GM13976 (cell line): Measurements from ENCODE around the gene VOPP1.

Experiments
- DNase-seq: peaks from one replicate; pipeline ENCODE4 v3.0.0; 2012; ENCODE audit warnings: low spot score
- in situ Hi-C: fragments of 300-500 bp; cut with MboI; formaldehyde crosslinking; loops from one replicate; pipeline ENCODE4 v1.12.0; 2022; ENCODE audit warnings: low sequenced_read_pairs, mixed read lengths, inconsistent platforms; ENCODE audit not compliant: unreplicated experiment
- TF ChIP-seq, protein P1 (sequence below): IDR thresholded peaks from 2 replicates; pipeline ENCODE4 v1.5.1; 2012; ENCODE audit warnings: borderline replicate concordance, mild to moderate bottlenecking; ENCODE audit not compliant: insufficient read depth; ENCODE audit errors: extremely low read depth, missing control alignments, control extremely low read depth

VOPP1 gene

GRCh38 chr7:55549457-55549856, 22.8 kb downstream of the VOPP1 start:
- in situ Hi-C loops: loop anchor here (25.0 kb wide), 1 partner anchor 262 kb away; no protein-coding TSS in a partner anchor
- no peak for DNase-seq
- TF ChIP-seq, protein P1, sequence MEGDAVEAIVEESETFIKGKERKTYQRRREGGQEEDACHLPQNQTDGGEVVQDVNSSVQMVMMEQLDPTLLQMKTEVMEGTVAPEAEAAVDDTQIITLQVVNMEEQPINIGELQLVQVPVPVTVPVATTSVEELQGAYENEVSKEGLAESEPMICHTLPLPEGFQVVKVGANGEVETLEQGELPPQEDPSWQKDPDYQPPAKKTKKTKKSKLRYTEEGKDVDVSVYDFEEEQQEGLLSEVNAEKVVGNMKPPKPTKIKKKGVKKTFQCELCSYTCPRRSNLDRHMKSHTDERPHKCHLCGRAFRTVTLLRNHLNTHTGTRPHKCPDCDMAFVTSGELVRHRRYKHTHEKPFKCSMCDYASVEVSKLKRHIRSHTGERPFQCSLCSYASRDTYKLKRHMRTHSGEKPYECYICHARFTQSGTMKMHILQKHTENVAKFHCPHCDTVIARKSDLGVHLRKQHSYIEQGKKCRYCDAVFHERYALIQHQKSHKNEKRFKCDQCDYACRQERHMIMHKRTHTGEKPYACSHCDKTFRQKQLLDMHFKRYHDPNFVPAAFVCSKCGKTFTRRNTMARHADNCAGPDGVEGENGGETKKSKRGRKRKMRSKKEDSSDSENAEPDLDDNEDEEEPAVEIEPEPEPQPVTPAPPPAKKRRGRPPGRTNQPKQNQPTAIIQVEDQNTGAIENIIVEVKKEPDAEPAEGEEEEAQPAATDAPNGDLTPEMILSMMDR: no peak

DNA sequence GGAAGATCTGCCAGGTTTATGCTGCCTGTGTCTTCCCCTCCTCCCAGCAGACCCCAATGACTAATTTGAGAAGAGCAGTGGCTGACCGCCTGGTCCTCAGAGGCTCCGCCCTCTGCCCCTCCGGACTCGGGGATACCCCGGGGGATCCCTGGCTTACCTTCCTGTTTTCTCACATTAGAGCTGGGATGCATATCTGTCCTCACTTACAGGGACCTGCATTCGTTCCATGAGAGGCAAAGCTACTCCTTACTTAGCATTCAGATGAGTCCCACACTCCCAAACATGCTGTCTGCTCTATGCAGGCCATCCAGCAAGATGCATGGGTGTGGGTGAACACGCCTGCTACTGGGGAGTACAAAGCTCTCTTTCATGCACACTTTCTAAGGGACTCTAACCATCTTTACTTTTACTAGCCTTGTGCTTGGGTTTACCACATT, 24.0 kb downstream of the VOPP1 start:
- in situ Hi-C loops: loop anchor here (25.0 kb wide), 1 partner anchor 261 kb away; no protein-coding TSS in a partner anchor
- TF ChIP-seq, protein P1: no peak
- DNase-seq: peak; percentile 57

- no peak for DNase-seq
Measured at GRCh38 chr7:55546814-55547213, 25.5 kb downstream of the VOPP1 start.

DNA sequence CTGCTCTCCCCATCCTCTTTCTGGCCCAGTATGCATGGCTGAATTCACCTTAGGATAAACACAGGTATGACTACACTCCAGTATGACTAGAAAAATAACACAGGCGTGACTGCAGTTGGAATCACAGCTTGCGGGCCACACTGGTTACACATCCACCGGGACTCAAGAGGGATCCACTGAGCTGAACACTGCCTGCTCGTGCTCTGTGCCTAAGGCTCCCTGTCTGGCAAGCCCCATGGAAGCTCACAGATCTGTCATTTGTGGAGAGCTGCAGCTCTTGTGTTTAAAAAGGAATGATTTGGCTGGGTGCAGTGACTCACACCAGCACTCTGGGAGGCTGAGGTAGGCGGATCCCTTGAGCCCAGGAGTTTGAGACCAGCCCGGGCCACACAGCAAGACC, 26.8 kb downstream of the VOPP1 start:
- TF ChIP-seq, protein P1: no peak
- DNase-seq: no peak
- in situ Hi-C loops: loop anchor here (25.0 kb wide), 1 partner anchor 258 kb away; no protein-coding TSS in a partner anchor

More at GRCh38 chr7:55546814-55547213, 25.5 kb downstream of the VOPP1 start:
- in situ Hi-C loops: loop anchor here (25.0 kb wide), 1 partner anchor 260 kb away; no protein-coding TSS in a partner anchor
- TF ChIP-seq, protein P1: no peak

DNA sequence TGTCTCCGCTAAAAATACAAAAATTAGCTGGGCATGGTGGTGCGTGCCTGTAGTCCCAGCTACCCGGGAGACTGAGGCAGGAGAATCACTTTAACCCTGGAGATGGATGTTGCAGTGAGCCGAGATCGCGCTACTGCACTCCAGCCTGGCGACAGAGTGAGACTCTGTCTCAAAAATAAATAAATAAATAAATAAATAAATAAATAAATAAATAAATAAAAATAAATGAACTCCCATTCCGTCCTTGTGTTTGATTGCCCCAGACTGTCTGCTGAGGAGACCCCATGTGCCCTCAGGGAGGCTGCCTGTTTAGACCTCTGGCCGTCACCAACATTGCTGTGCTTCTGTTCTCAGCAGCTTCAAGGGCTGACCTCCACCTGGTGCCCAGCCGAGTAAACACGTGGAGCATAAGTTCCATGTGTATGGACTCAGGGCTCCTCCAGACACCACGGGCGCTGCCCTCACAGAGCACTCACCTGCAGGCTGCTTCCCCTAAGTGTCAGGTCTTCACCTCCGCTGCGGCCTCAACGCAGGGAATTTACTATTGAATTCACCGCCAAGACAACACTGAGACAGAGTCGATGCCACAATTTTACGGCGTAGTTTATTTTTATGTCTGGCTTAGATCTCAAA, 32.0 kb downstream of the VOPP1 start:
- no peak for DNase-seq
- TF ChIP-seq, protein P1: no peak
- in situ Hi-C loops: loop anchor here (25.0 kb wide), 1 partner anchor 253 kb away; no protein-coding TSS in a partner anchor

DNA sequence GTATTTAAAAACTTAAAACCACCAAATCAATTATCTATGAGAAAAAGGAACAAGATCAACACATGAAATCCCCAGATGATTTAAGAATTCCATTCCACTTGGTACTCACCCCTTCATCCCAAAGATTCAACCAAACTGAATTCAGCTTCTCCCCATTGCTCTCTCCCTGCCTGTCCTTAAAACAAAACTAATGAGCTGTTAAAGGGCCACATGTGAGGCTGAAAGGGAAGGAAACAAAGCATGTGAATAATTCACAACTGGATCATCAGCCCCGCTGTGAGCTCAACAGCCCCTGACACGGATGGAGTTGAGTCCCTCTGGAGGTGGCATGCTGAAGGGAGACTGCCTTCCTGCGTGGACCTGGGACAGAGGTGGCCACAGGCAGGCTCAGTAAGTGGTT, 32.9 kb downstream of the VOPP1 start:
- TF ChIP-seq, protein P1: no peak
- no peak for DNase-seq
- in situ Hi-C loops: loop anchor here (25.0 kb wide), 1 partner anchor 252 kb away; no protein-coding TSS in a partner anchor

DNA sequence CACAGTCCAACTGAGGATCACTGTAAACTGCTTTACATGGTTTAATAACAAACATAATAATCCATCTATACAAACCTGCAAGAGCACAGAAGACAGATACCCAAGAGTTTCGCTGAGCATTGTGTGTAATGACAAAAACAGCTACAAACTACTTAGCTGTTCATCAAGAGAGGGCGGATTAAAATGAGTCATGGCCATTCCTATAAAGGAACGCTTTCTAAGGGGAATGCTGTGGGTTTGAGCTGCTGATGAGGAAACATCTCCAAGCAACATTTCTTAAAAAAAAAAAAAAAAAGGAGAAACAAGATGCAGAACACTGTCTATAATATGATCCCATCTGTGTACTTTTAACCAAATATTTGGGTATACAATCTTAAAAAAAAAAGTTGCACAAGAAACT, 33.8 kb downstream of the VOPP1 start:
- DNase-seq: no peak
- in situ Hi-C loops: loop anchor here (25.0 kb wide), 1 partner anchor 251 kb away; no protein-coding TSS in a partner anchor
- TF ChIP-seq, protein P1: no peak
